ENCODE results near the gene ASRGL1. TPM values are rescaled to one million over a fixed set of nuclear protein-coding genes. Genes with fewer than 3 reads are reported as not detected.
"Not testable (repeated sequence)": the region's sequence is repeated elsewhere in the genome, so short reads cannot be mapped to it uniquely, and the experiment has no call there.

ASRGL1 gene
- 10 to 100 TPM in 1 of 2 experiments, 1 to 10 TPM in 1; 6.8 to 10.4 TPM for total RNA-seq

DNA sequence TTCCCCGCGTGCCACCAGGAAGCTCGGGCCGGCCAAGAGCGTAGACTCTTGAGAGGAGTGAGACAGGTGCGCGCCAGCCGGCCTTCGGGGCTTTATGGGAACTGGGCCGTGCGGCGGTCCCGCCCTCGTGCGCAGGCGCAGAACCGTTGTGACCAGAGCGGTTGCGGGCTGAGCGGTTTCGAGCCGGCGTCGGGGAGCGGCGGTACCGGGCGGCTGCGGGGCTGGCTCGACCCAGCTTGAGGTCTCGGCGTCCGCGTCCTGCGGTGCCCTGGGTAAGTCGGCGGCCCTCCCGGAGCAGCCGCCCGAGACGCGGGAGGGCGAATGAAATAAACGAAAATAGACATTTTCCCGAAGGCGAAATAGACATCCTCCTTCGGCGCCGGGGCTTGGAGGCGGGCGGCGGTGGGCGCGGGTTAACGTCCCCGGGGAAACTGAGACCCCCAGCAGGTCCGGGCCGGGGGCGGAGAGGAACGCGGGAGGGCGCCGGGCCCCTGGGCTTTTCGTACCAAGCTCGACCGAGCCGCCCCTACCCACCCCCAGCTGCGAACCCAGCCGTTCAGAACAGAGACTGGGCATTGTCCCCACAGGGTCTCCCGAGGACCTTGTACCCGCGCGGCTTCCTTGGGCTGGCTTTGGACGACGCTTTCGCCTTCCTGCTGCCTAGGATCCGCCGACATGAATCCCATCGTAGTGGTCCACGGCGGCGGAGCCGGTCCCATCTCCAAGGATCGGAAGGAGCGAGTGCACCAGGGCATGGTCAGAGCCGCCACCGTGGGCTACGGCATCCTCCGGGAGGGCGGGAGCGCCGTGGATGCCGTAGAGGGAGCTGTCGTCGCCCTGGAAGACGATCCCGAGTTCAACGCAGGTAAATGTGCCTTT is at the start of gene ASRGL1:
ASRGL1 (plus strand) TSS at position 146 of the 879 bp plus-strand sequence; CDS start at position 676, 530 bp downstream.
- ChIA-PET CTCF (interaction anchor here (0.6 to 1.5 kb wide), 5 partner anchors 17 to 166 kb away, joined by 3 to 4 read pairs (median 3); no protein-coding TSS in a partner anchor), POLR2A (no interaction called here)

DNA sequence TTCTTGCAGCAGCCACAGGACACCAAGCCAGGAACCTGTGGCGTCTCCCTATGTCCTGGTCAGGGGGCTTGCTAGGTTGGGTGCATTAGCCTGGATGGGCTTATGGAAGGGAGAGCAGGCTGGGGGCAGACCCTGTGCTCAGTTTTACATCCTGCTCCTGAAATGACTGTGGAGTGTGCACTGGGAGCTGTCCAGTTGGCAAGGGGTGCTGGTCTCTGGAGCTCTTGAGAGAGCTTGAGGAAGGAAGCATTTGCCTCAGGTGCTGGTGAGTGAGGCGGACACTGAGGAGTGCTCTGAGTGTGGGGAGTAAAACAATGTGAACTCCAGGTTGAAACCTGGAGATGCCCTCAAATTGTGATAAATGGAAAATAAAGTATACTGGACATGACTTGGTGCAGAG is 41.7 kb upstream of the ASRGL1 start:
- CTCF ChIA-PET = no interaction called here

GRCh38 chr11:62298975-62299374 is 38.3 kb upstream of the ASRGL1 start, which contains the start of gene SCGB1D4:
Gene SCGB1D4, minus strand, starts transcription at chr11:62299075. Its CDS starts 65 bp downstream, at chr11:62299010.
- ChIA-PET CTCF (no interaction called here), POLR2A (no interaction called here)

More for the DNA sequence above, 41.7 kb upstream of the ASRGL1 start:
- POLR2A ChIA-PET = no interaction called here

DNA sequence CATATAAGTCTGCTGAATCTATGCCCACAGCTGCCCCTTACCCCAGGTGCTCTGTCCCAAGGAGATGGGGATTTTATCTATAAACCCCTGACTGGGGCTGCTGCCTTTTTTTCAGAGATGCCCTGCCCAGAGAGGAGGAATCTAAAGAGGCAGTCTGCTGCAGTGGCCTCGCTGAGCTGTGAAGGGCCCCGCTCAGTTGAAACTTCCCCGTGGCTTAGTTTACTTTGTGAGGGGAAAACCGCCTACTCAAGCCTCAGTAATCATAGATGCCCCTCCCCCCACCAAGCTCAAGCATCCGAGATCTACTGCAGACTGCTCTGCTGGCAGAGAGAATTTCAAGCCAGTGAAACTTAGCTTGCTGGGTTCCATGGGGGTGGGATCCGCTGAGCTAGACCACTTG is 31.0 kb upstream of the ASRGL1 start:
- ChIA-PET POLR2A (interaction anchor here (0.7 kb wide), 1 partner anchor 17 kb away, joined by 3 read pairs; no protein-coding TSS in a partner anchor), CTCF (interaction anchor here (0.6 kb wide), 1 partner anchor 720 kb away, joined by 4 read pairs; no protein-coding TSS in a partner anchor)

DNA sequence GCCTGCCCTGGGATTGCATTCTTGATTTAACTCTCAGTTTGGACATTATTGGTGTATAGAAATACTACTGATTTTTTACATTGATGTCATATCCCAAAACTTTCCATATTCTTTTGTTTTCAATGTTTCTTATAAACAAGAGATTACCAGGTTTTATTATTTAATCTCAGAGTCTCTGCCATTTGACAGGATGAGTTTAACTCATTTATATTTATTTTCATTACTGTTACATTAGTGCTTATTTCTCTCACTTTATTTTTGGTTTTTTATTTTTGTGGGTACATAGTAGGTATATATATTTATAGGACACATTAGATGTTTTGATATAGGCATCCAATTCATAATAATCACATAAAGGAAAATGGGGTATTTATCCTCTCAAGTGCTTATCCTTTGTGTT is 29.3 kb upstream of the ASRGL1 start:
- CTCF ChIA-PET = no interaction called here
- POLR2A ChIA-PET = no interaction called here

DNA sequence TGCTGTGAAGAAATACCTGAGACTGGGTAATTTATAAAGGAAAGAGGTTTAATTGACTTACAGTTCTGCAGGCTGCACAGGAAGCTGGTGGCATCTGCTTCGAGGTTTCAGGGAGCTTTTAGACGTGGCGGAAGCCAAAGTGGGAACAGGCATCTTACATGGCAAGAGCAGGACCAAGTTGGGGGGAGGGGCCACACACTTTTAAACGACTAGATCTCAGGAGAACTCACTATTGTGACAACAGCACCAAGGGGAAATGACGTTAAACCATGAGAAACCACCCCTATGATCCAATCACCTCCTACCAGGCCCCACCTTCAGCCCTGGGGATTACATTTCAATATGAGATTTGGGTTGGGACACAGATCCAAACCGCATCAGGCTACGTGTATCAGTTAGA is 27.3 kb upstream of the ASRGL1 start:
- CTCF ChIA-PET = no interaction called here
- POLR2A ChIA-PET = no interaction called here

GRCh38 chr11:62315431-62315830 is 21.8 kb upstream of the ASRGL1 start:
- ChIA-PET POLR2A (no interaction called here), CTCF (no interaction called here)

DNA sequence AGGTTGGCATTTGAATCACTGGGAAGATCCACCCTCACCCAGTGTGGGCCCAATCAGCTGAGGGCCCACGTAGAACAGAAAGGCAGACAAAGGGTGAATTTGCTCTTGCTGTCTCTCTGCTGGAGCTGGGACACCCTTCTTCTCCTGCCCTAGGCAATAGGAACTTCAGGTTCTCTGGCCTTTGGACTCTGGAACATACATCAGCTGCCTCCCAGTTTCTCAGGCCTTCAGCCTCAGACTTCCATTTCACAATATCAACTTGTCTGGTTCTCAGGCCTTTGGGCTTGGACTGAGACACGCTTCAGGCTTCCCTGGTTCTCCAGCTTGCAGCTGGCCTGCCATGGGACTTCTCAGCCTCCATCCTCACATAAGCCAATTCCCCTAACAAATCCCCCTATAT is 14.7 kb upstream of the ASRGL1 start:
- ChIA-PET CTCF (interaction anchor here (1.2 to 1.7 kb wide), 3 partner anchors 11 to 151 kb away, joined by 3 to 6 read pairs (median 5); no protein-coding TSS in a partner anchor), POLR2A (no interaction called here)

DNA sequence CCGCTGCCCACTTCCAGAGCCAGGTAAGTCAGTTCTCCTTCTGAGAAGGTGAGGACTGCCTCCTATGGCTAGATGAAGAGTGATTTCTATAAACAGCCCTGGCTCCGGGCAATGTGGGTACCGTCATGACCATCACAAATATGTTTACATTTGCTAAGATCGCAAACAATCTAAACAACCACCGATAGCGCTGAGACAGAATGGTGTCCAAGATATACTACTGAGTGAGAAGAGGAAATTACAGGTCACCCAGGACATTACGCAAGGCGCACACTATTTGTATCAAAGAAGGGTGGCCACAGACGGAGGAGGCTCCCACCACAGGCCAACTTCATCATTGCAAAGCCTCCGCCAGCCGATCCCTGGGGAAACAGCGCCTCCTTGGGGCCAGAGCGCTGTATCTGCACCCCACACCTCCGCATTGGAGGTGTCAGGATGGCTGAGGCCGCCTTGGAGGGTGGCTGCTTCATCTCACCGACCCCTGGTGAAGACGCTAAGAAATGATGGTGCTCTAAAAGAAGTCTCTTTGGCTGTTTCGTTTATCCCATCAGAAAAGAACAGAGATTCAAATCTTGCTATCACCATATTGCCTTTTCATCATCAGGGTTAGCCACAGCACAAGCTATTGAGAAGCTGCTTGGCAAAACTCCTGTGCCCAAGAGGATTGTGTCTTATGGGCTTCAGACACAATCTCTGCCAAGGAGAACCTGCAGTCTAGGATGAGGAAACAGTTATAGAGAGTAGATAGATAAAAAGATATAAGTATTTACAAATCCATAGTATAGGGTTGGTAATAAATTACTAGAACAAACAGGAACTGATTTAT is 12.3 kb upstream of the ASRGL1 start:
- POLR2A ChIA-PET = no interaction called here
- CTCF ChIA-PET = no interaction called here

DNA sequence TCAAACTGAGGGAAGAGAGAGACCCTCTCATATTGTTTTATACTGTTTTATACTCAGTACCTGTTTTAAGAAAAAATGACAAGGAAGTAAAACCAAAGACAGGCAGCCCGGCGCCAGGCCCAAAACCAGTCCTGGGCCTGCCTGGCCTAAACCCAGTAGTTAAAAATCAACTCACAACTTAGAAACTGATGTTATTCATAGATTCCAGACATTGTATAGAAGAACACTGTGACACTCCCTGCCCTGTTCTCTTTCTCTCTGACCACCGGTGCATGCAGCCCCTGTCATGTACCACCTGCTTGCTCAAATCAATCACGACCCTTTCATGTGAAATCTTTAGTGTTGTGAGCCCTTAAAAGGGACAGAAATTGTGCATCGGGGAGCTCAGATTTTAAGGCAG is 11.5 kb upstream of the ASRGL1 start:
- POLR2A ChIA-PET, CTCF ChIA-PET: not testable (repeated sequence)

DNA sequence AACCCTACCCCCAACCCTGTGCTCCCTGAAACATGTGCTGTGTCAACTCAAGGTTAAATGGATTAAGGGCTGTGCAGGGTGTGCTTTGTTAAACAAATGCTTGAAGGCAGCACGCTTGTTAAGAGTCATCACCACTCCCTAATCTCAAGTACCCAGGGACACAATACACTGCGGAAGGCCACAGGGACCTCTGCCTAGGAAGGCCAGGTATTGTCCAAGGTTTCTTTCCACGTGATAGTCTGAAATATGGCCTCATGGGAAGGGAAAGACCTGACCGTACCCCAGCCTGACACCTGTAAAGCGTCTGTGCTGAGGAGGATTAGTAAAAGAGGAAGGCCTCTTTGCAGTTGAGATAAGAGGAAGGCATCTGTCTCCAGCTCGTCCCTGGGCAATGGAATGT is 10.5 kb upstream of the ASRGL1 start:
- CTCF ChIA-PET, POLR2A ChIA-PET: not testable (repeated sequence)

GRCh38 chr11:62327541-62327940 is 9.7 kb upstream of the ASRGL1 start:
- POLR2A ChIA-PET = not testable (repeated sequence)
- CTCF ChIA-PET = interaction anchor here (0.6 to 1.0 kb wide), 2 partner anchors 12 to 156 kb away, joined by 3 read pairs; no protein-coding TSS in a partner anchor

DNA sequence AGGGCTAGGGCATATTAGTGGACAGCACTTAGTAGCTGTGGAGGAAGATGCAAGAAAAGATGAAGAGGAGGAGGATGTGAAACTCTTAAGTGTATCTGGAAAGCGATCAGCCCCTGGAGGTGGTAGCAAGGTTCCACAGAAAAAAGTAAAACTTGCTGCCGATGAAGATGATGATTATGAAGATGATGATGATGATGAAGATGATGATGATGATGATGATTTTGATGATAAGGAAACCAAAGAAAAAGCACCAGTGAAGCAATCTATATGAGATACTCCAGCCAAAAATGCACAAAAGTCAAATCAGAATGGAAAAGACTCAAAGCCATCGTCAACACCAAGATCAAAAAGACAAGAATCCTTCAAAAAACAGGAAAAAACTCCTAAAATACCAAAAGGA is 6.0 kb upstream of the ASRGL1 start:
- CTCF ChIA-PET, POLR2A ChIA-PET: not testable (repeated sequence)

DNA sequence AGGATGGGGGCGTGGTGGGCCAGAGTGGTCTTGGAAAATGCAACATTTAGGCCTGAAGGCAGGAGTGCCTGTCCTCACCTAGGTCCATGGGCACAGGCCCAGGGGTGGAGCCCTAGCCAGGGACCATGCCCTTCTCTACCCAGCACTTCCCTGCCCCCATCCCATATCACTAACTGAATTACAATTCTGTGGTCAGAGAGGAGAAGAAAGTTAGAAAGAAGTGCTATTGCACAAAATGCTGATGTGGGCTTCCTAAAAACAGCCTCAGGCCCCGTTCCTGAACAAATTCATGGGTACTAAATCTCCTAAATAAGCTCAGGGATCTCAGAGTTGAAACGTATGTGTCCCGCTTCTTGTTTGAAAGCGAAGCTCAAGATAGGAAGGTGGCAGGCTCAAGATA is 3.5 kb upstream of the ASRGL1 start:
- ChIA-PET CTCF (no interaction called here), POLR2A (no interaction called here)

GRCh38 chr11:62336949-62337302 is 322 bp upstream of the ASRGL1 start:
- POLR2A ChIA-PET = not testable (repeated sequence)

GRCh38 chr11:62338218-62338617 is 970 bp downstream of the ASRGL1 start:
- ChIA-PET CTCF (interaction anchor here (0.6 to 1.5 kb wide), 6 partner anchors 16 to 540 kb away, joined by 3 to 5 read pairs (median 3); no protein-coding TSS in a partner anchor), POLR2A (no interaction called here)

More at GRCh38 chr11:62336949-62337302, 322 bp upstream of the ASRGL1 start:
- CTCF ChIA-PET = interaction anchor here (1.5 kb wide), 1 partner anchor 88 kb away, joined by 4 read pairs; no protein-coding TSS in a partner anchor

DNA sequence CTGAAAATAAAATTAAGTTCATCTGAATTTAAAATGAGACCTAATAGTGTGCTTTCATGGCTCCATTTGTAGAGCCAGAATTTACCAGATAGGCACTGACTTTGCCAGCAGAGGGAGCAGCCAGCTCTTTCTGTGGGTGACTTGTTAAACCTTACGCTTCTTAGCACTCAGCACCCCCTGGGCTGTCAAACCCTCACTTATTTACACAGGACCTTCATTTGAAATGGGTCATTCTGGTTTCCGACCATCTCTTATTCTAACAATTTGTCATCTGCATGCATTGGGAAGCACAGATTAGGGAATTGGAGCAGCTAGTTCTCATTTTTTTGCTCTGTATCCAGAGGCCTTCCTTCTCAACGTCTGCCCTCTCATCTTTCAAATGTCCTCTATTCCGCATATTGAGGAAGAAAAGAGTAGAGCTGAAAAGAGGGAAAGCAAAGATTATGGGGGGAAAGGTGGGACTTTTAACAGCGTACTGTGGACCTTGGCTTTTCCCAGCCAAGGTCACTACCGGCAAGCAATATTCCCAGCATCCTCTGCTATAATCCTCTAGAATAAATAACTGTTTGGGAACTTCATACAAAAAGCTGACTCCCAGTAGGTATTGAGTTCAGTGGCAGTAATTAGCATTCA is 3.1 kb downstream of the ASRGL1 start:
- POLR2A ChIA-PET = interaction anchor here (0.6 kb wide), 1 partner anchor 340 kb away, joined by 6 read pairs; no protein-coding TSS in a partner anchor

DNA sequence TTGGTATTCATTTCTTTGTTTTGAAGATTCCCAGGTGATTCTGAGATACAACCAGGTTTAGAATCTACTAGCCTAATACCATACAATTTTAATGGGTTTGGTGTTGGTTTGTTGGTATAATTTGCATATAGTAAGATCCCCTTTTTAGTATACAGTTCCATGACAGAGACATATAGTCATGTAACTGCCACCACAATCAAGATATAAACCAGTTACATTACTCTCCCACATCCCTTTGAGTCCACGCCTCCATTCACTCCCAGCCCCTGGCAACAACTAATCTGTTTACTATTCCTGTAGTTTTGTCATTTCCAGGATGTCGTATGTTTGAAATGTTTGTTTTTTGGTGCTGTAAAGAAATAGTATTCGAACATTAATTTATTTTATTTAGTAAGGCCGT is 4.3 kb downstream of the ASRGL1 start:
- ChIA-PET CTCF (interaction anchor here (0.5 to 0.6 kb wide), 2 partner anchors 13 to 43 kb away, joined by 3 read pairs; no protein-coding TSS in a partner anchor), POLR2A (no interaction called here)

More for the DNA sequence above, 3.1 kb downstream of the ASRGL1 start:
- CTCF ChIA-PET = interaction anchor here (0.9 to 1.8 kb wide), 8 partner anchors 10 to 55 kb away, joined by 3 to 12 read pairs (median 4); no protein-coding TSS in a partner anchor

DNA sequence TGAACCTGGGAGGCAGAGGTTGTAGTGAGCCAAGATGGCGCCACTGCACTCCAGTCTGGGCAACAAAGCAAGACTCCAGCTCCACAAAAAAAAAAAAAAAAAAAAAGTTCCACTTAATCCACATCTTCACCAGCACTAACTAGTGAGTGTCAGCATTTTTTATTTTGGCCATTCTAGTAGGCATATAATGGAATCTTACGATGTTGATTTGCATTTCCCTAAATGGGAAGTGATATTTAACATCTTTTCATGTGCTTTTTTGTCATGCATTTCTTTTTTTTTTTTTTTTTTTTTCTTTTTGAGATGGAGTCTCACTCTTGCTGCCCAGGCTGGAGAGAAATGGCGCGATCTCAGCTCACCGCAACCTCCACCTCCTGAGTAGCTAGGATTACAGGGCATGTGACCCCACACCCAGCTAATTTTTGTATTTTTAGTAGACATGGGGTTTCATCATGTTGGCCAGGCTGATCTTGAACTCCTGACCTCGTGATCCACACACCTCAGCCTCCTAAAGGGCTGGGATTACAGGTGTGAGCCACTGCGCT is 6.5 kb downstream of the ASRGL1 start:
- CTCF ChIA-PET = interaction anchor here (0.7 kb wide), 2 partner anchors 910 to 1139 kb away, joined by 3 to 4 read pairs; no protein-coding TSS in a partner anchor
- POLR2A ChIA-PET = not testable (repeated sequence)
